SH-SY5Y (cell line): ENCODE measurements around the gene NR4A1.

ENCODE experiments used
- GATA2 ChIP-seq: IDR thresholded peaks from 2 replicates; pipeline ENCODE4 v1.6.1; 2011; ENCODE audit warnings: mild to moderate bottlenecking, low read depth, low read length
- GATA3 ChIP-seq: IDR thresholded peaks from 2 replicates; pipeline ENCODE4 v1.6.1; 2011; ENCODE audit warnings: low read depth, mild to moderate bottlenecking, low read length, moderate library complexity

GRCh38 chr12:52063981-52064649, 12.9 kb downstream of the NR4A1 start:
- TF ChIP-seq GATA2 (no peak), GATA3 (no peak)
